Kidney (tissue), 14 donors: ENCODE measurements around the gene NDNF. TPM values are rescaled to one million over a fixed set of nuclear protein-coding genes. Genes with fewer than 3 reads are reported as not detected.

Experiments
- DNase-seq, 5 donors: peaks; one replicate each; pipeline ENCODE4 v3.0.0-alpha.2; 2013 to 2020
- FAIRE-seq: peaks from 2 replicates; lab custom pipeline; 2012; peaks lifted over from hg19 to GRCh38; lab: Jason Lieb, UNC
- H3K27ac ChIP-seq, 2 donors: one replicate each; pipeline ENCODE4 v1.7.0; 2013; ENCODE audit warnings: low read depth in 2 of 2, low read length in 2 of 2, inconsistent platforms in 1 of 2
- H3K27me3 ChIP-seq: one replicate; pipeline ENCODE4 v1.7.1; 2013; ENCODE audit warnings: low read length, inconsistent platforms; ENCODE audit not compliant: control insufficient read depth, insufficient read depth
- H3K36me3 ChIP-seq, 3 donors: one replicate each; pipeline versions ENCODE4 v1.7.0 to v1.7.1; 2013; ENCODE audit warnings: low read length in 3 of 3, control low read depth in 1 of 3, inconsistent platforms in 1 of 3; ENCODE audit not compliant: insufficient read depth in 3 of 3, control insufficient read depth in 2 of 3
- H3K4me1 ChIP-seq, 3 donors: one replicate each; pipeline versions ENCODE4 v1.7.0 to v1.7.1; 2013; ENCODE audit warnings: low read length in 3 of 3, inconsistent platforms in 1 of 3, low read depth in 1 of 3; ENCODE audit not compliant: control insufficient read depth in 2 of 3, insufficient read depth in 2 of 3
- H3K4me3 ChIP-seq, 3 donors: one replicate each; pipeline versions ENCODE4 v1.7.0 to v1.8.1; 2013; ENCODE audit warnings: low read length in 3 of 3, control low read depth in 1 of 3, inconsistent platforms in 1 of 3
- H3K9ac ChIP-seq, 3 donors: one replicate each; pipeline versions ENCODE4 v1.7.0 to v1.7.1; 2013; ENCODE audit warnings: low read length in 3 of 3, control low read depth in 1 of 3, inconsistent platforms in 1 of 3
- H3K9me3 ChIP-seq, 3 donors: one replicate each; pipeline versions ENCODE4 v1.7.0 to v1.7.1; 2013; ENCODE audit warnings: low read length in 3 of 3, control low read depth in 1 of 3, inconsistent platforms in 1 of 3; ENCODE audit not compliant: control insufficient read depth in 2 of 3, insufficient read depth in 1 of 3
- intact Hi-C: fragments of 100-400 bp; cut with DNase I; formaldehyde crosslinking; loops from one replicate; pipeline ENCODE4 v1.11.1; 2022
- polyA plus RNA-seq: library from polyadenylated mRNA; stranded (reverse); fragments of 350-450 nt; fragmentation: Illumina TruSeq; extraction: RNeasy Lipid Tissue Mini Kit (QIAGEN cat#74804); gene quantifications from one replicate; pipeline ENCODE4 v1.2.3, GENCODE V29; 2014; ENCODE audit warnings: low read depth, low replicate concordance; ENCODE audit not compliant: insufficient read depth
- total RNA-seq: library from RNA; stranded (reverse); fragmentation: NEBNext Ultra II Directional; extraction: Animal tissue kit (Norgen Biotek cat#: 25700); gene quantifications from one replicate; pipeline ENCODE4 v1.2.1, GENCODE V29; 2021
- TF ChIP-seq, protein P1 (sequence below): IDR thresholded peaks from 3 replicates; pipeline ENCODE4 v1.5.1; 2012; ENCODE audit warnings: mild to moderate bottlenecking, moderate library complexity, borderline replicate concordance; ENCODE audit not compliant: insufficient read depth; ENCODE audit errors: extremely low read depth
- donor health status: control.
- donor health status: control.
- donor health status: control.
- donor health status: control.
- donor health status: control.
- donor health status: DM: yes; HTN: yes; CAD: no.
- donor health status: Normal renal cell carcinoma (clear cell type).

NDNF gene
- total and polyA plus RNA-seq, 2 donors from 2014 or later, result 1.6 to 14.7 TPM

DNA sequence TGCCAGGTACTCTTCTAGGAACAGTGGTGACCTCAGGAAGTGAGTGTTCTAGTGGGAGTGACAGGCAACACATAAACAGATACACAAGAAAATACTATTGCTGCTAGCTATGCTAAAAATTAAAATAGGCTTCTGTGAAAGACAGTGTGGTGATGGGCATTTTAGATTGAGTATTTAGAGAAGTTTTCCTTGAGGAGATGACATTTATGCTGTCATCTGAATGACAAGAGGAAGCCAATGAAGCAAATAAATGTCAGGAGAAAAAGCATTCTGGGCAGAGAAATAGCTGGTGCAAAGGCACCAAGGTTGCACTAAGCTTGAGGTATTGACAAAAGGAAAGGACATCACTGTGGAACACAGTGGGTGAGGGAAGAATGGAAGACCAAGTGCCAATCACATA, 18.0 kb downstream of the NDNF start:
- no peak for FAIRE-seq
- Histone ChIP-seq H3K27ac (no peak overlapping the region), H3K9me3 (no peaks in the 10 kb centered on the region), H3K9ac (no peak overlapping the region), H3K4me1 (no peaks in the 10 kb centered on the region), H3K4me3 (no peak overlapping the region), H3K36me3 (no peaks in the 10 kb centered on the region), H3K27me3 (no peaks in the 10 kb centered on the region)
- DNase-seq, result no peak
- TF ChIP-seq, protein P1, sequence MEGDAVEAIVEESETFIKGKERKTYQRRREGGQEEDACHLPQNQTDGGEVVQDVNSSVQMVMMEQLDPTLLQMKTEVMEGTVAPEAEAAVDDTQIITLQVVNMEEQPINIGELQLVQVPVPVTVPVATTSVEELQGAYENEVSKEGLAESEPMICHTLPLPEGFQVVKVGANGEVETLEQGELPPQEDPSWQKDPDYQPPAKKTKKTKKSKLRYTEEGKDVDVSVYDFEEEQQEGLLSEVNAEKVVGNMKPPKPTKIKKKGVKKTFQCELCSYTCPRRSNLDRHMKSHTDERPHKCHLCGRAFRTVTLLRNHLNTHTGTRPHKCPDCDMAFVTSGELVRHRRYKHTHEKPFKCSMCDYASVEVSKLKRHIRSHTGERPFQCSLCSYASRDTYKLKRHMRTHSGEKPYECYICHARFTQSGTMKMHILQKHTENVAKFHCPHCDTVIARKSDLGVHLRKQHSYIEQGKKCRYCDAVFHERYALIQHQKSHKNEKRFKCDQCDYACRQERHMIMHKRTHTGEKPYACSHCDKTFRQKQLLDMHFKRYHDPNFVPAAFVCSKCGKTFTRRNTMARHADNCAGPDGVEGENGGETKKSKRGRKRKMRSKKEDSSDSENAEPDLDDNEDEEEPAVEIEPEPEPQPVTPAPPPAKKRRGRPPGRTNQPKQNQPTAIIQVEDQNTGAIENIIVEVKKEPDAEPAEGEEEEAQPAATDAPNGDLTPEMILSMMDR, result no peak
- intact Hi-C loops, result no loop called here

GRCh38 chr4:121053601-121054143, 18.7 kb downstream of the NDNF start:
- DNase-seq (no peak), FAIRE-seq (no peak)
- Histone ChIP-seq H3K4me1 (no peaks in the 10 kb centered on the region), H3K27ac (no peak overlapping the region), H3K36me3 (no peaks in the 10 kb centered on the region), H3K9me3 (no peaks in the 10 kb centered on the region), H3K4me3 (no peak overlapping the region), H3K27me3 (no peaks in the 10 kb centered on the region), H3K9ac (no peak overlapping the region)
- intact Hi-C loops, result no loop called here
- TF ChIP-seq, protein P1, result no peak

DNA sequence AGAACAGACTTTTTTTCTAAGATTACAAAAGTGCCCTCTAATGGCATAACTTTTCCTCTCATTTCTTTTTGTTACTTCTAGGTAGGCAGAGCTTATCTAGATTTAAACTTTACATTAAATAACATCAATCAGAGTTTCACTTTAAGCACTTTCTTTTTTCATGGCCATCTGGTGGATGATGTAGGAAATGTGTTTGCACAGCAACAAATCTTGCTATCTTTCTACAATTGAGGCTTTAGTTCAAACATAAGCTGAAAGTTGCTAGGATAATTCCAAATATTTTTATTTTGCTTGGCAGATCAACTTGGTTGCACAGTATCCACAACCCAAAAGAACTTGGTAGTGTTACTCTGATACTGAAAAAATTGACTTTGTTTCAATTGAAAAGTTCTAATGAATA, 22.0 kb downstream of the NDNF start:
- intact Hi-C loops, result no loop called here
- no peak for FAIRE-seq

More for the DNA sequence above, 22.0 kb downstream of the NDNF start:
- H3K4me3 ChIP-seq, result no peak overlapping the region
- no peaks in the 10 kb centered on the region for H3K4me1 ChIP-seq
- H3K27me3 ChIP-seq, result no peaks in the 10 kb centered on the region
- H3K27ac ChIP-seq, result no peak overlapping the region
- TF ChIP-seq, protein P1, result no peak
- peak in 1 of 5 donors; percentile 55 for DNase-seq
- no peaks in the 10 kb centered on the region for H3K36me3 ChIP-seq
- H3K9ac ChIP-seq, result no peak overlapping the region
- no peaks in the 10 kb centered on the region for H3K9me3 ChIP-seq
